Adipocyte (in vitro differentiated cells): ENCODE data around the gene NOTUM.
A peak's percentile ranks its signal among the peaks of the same experiment; 100 is the strongest.
"Not testable (repeated sequence)": the region's sequence is repeated elsewhere in the genome, so short reads cannot be mapped to it uniquely, and the experiment has no call there.

Experiments used
- DNase-seq: peaks from one replicate; pipeline ENCODE4 v3.0.0-alpha.2; 2015; ENCODE audit warnings: low read depth
- H3K27me3 ChIP-seq: replicated peaks from 2 replicates; pipeline ENCODE4 v1.7.0; 2013; ENCODE audit warnings: mild to moderate bottlenecking, low read length, moderate library complexity; ENCODE audit not compliant: control insufficient read depth, insufficient read depth
- H3K36me3 ChIP-seq: 2 replicates; pipeline ENCODE4 v1.7.0; 2013; ENCODE audit warnings: low read length, mild to moderate bottlenecking, moderate library complexity; ENCODE audit not compliant: control insufficient read depth, insufficient read depth, severe bottlenecking
- H3K4me1 ChIP-seq: 2 replicates; pipeline ENCODE4 v1.7.0; 2013; ENCODE audit warnings: mild to moderate bottlenecking, low read length, moderate library complexity; ENCODE audit not compliant: control insufficient read depth, insufficient read depth
- H3K4me3 ChIP-seq: 2 replicates; pipeline ENCODE4 v1.7.0; 2013; ENCODE audit warnings: mild to moderate bottlenecking, low read length, moderate library complexity
- H3K9ac ChIP-seq: 2 replicates; pipeline ENCODE4 v1.7.0; 2013; ENCODE audit warnings: mild to moderate bottlenecking, low read length, moderate library complexity
- H3K9me3 ChIP-seq: 2 replicates; pipeline ENCODE4 v1.7.0; 2013; ENCODE audit warnings: mild to moderate bottlenecking, low read length, moderate library complexity; ENCODE audit not compliant: control insufficient read depth

The NOTUM gene

GRCh38 chr17:81983639-81984373 is 22.8 kb upstream of the NOTUM start:
- DNase-seq, result no peak
- Histone ChIP-seq H3K9me3 (no peaks in the 10 kb centered on the region), H3K27me3 (no peaks in the 10 kb centered on the region), H3K9ac (no peak overlapping the region), H3K4me1 (peaks cover under 1% of the 10 kb centered on the region), H3K36me3 (peaks cover 33% of the 10 kb centered on the region), H3K4me3 (no peak overlapping the region)

- Histone ChIP-seq H3K36me3 (peaks cover 33% of the 10 kb centered on the region), H3K4me1 (peaks cover 6% of the 10 kb centered on the region), H3K9ac (no peak overlapping the region), H3K4me3 (no peak overlapping the region), H3K9me3 (no peaks in the 10 kb centered on the region), H3K27me3 (no peaks in the 10 kb centered on the region)
- no peak for DNase-seq
These were observed 22.1 kb upstream of the NOTUM start for GRCh38 chr17:81983011-81983638.

GRCh38 chr17:81981511-81981910 is 20.5 kb upstream of the NOTUM start:
- Histone ChIP-seq H3K36me3 (peaks cover 29% of the 10 kb centered on the region), H3K4me1 (peaks cover 12% of the 10 kb centered on the region)
- H3K9me3 ChIP-seq, H3K9ac ChIP-seq, DNase-seq, H3K4me3 ChIP-seq, H3K27me3 ChIP-seq: not testable (repeated sequence)

GRCh38 chr17:81980707-81981343 is 19.8 kb upstream of the NOTUM start:
- Histone ChIP-seq H3K9me3 (no peaks in the 10 kb centered on the region), H3K36me3 (peaks cover 22% of the 10 kb centered on the region), H3K9ac (no peak overlapping the region), H3K4me3 (no peak overlapping the region), H3K4me1 (peaks cover 12% of the 10 kb centered on the region), H3K27me3 (no peaks in the 10 kb centered on the region)
- DNase-seq, result no peak

DNA sequence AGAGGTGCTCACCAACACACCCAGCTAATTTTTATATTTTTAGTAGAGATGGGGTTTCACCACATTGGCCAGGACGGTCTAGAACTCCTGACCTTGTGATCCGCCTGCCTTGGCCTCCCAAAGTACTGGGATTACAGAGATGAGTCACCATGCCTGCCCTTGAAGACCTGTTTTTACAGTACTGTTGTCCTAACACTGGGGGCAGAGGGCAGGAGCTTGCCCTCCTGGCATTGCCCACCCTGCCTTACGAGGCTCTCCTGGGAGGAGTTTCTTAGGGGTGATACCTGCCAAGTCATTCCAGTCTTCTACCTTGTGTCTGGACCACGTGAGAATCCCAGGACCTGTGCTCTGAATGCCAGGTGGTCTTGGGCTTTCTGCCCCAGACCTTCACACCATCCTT is 19.1 kb upstream of the NOTUM start:
- H3K9me3 ChIP-seq, result no peaks in the 10 kb centered on the region
- H3K36me3 ChIP-seq, result peaks cover 15% of the 10 kb centered on the region
- H3K4me3 ChIP-seq, result no peak overlapping the region
- H3K4me1 ChIP-seq, result peaks cover 12% of the 10 kb centered on the region
- H3K27me3 ChIP-seq, result no peaks in the 10 kb centered on the region
- H3K9ac ChIP-seq, result no peak overlapping the region
- no peak for DNase-seq

GRCh38 chr17:81978524-81979298 is 17.7 kb upstream of the NOTUM start:
- DNase-seq, result no peak
- peak overlapping the region; percentile 90 for H3K9ac ChIP-seq
- peaks cover 8% of the 10 kb centered on the region for H3K36me3 ChIP-seq
- no peaks in the 10 kb centered on the region for H3K27me3 ChIP-seq
- H3K4me1 ChIP-seq, result peaks cover 12% of the 10 kb centered on the region
- peaks cover 6% of the 10 kb centered on the region for H3K9me3 ChIP-seq
- peak overlapping the region; percentile 90 for H3K4me3 ChIP-seq

- Histone ChIP-seq H3K9ac (peak within 1 kb of the TSS; percentile 90), H3K36me3 (peaks cover 8% of the 10 kb centered on the region), H3K4me1 (peaks cover 12% of the 10 kb centered on the region), H3K4me3 (peak within 1 kb of the TSS; percentile 90), H3K27me3 (no peaks in the 10 kb centered on the region), H3K9me3 (peaks cover 11% of the 10 kb centered on the region)
- DNase-seq, result peak; percentile 97
These were observed 16.3 kb upstream of the NOTUM start, which contains the start of gene ASPSCR1 for GRCh38 chr17:81977211-81977808. TSS of gene ASPSCR1 (plus strand) at chr17:81977629. CDS start at chr17:81977647, 18 bp downstream.

GRCh38 chr17:81976332-81977210 is 15.6 kb upstream of the NOTUM start:
- Histone ChIP-seq H3K9me3 (peaks cover 11% of the 10 kb centered on the region), H3K4me1 (peaks cover 12% of the 10 kb centered on the region), H3K36me3 (peaks cover 8% of the 10 kb centered on the region), H3K9ac (peak overlapping the region; percentile 90), H3K4me3 (peak overlapping the region; percentile 90), H3K27me3 (no peaks in the 10 kb centered on the region)
- DNase-seq, result no peak

- Histone ChIP-seq H3K4me1 (peaks cover 7% of the 10 kb centered on the region), H3K36me3 (no peaks in the 10 kb centered on the region), H3K9ac (no peak overlapping the region), H3K27me3 (peaks cover 13% of the 10 kb centered on the region), H3K9me3 (peaks cover 11% of the 10 kb centered on the region), H3K4me3 (no peak overlapping the region)
- DNase-seq, result no peak
These were observed 12.4 kb upstream of the NOTUM start for GRCh38 chr17:81973432-81973831.
